NCI-H2171 (cell line): ENCODE measurements around the gene MOB1A.

Experiments
- DNase-seq: peaks from one replicate; lab custom pipeline; 2025; lab: John Stamatoyannopoulos, UW

Gene MOB1A

GRCh38 chr2:74103763-74104162 is 74.9 kb downstream of the MOB1A start:
- no peak for DNase-seq
